ENCODE results near the gene CCDC74B. TPM values are rescaled to one million over a fixed set of nuclear protein-coding genes. Genes with fewer than 3 reads are reported as not detected.
A peak's percentile ranks its signal among the peaks of the same experiment; 100 is the strongest.
"Not testable (repeated sequence)": the region's sequence is repeated elsewhere in the genome, so short reads cannot be mapped to it uniquely, and the experiment has no call there.

Gene CCDC74B
- total and polyA plus RNA-seq, 10 donors, result 0.27 to 2.5 (median 0.59) TPM; not detected in 2

DNA sequence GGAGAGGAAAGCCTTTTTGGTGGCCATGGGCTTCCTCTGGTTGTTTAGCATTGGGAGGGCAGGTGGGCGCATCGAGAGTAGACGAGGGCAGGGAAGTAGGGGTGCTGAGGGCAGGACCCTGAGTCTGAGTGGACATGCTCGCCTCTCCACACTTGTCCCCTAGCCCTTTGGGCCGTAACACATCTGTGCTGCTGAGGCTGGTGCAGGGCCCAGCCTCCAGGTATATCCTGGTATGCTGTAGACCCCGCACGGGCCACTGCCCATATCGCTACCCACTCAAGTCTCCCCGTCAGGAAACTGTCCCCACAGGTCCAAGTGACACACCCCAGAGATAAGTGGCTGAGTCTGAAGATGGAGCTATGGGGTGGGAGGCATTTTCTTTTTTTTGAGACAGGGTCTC, 13.7 kb upstream of the CCDC74B start:
- DNase-seq, result peak; percentile 74
- Histone ChIP-seq H3K4me3 (no peak overlapping the region), H3K4me1 (peaks cover 0 to 31% (median 10%) of the 10 kb centered on the region in 6 donors), H3K9me3 (no peaks in the 10 kb centered on the region), H3K27me3 (replicated peaks in 1 of 7) (no peaks in the 10 kb centered on the region), H3K27ac (peak overlapping the region in 4 of 8 donors; percentile 42 to 75 (median 61)), H3K36me3 (peaks cover 0 to 96% (median 33%) of the 10 kb centered on the region in 6 donors)
- 82 to 96% (median 90%) methylated on average over 7 to 9 of the region's 9 CpGs for WGBS, 5 donors
- TF ChIP-seq POLR2A (IDR thresholded peaks at IDR 0.05) (no peak), POLR2AphosphoS5 (IDR thresholded peaks at IDR 0.05) (no peak)
- TF ChIP-seq, protein P1, sequence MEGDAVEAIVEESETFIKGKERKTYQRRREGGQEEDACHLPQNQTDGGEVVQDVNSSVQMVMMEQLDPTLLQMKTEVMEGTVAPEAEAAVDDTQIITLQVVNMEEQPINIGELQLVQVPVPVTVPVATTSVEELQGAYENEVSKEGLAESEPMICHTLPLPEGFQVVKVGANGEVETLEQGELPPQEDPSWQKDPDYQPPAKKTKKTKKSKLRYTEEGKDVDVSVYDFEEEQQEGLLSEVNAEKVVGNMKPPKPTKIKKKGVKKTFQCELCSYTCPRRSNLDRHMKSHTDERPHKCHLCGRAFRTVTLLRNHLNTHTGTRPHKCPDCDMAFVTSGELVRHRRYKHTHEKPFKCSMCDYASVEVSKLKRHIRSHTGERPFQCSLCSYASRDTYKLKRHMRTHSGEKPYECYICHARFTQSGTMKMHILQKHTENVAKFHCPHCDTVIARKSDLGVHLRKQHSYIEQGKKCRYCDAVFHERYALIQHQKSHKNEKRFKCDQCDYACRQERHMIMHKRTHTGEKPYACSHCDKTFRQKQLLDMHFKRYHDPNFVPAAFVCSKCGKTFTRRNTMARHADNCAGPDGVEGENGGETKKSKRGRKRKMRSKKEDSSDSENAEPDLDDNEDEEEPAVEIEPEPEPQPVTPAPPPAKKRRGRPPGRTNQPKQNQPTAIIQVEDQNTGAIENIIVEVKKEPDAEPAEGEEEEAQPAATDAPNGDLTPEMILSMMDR (IDR thresholded peaks at IDR 0.05 in 8 of 11, conservative IDR thresholded peaks at IDR 0.05 in 3 of 11), result no peak
- intact Hi-C loops (cut with DNase I; ENCODE audit: low total_unique reads), result no loop called here

- H3K4me3 ChIP-seq; intact Hi-C loops (cut with DNase I; ENCODE audit: low total_unique reads); H3K9me3 ChIP-seq; H3K27me3 ChIP-seq (replicated peaks in 1 of 7): not testable (repeated sequence)
- DNase-seq, result peak; percentile 83
- peaks cover 0 to 96% (median 33%) of the 10 kb centered on the region in 6 donors for H3K36me3 ChIP-seq
- 49 to 63% (median 54%) methylated on average over 13 of the region's 13 CpGs for WGBS, 5 donors
- TF ChIP-seq, protein P1 (IDR thresholded peaks at IDR 0.05 in 8 of 11, conservative IDR thresholded peaks at IDR 0.05 in 3 of 11), result peak in 1 of 11 experiments; percentile 7
- TF ChIP-seq POLR2AphosphoS5 (IDR thresholded peaks at IDR 0.05), result peak in 2 of 3 donors; percentile 14 to 19
- peak overlapping the region in 5 of 8 donors; percentile 22 to 75 (median 57) for H3K27ac ChIP-seq
- H3K4me1 ChIP-seq, result peaks cover 0 to 31% (median 10%) of the 10 kb centered on the region in 6 donors
Measured at GRCh38 chr2:130157825-130158514, 13.1 kb upstream of the CCDC74B start.

DNA sequence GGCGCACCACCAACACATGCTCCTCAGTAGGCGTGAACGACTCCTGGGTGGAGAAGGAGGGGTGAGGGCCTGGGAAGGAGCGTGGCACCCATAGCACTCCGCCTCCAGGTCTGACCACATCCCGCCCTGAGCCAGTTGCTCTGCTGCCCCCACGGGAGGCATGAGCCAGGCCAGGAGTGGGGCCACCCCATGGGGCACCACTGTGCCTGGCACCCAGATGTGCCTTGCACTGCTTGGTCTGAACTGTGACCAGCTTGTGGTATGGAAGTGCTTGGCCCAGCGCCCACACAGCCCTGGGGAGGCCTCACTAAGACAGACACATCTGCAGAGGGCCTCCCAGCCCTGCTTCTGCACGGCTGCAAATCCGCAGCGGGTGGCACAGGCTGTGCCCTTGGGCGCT, 12.4 kb upstream of the CCDC74B start:
- H3K9me3 ChIP-seq; H3K27me3 ChIP-seq (replicated peaks in 1 of 7); intact Hi-C loops (cut with DNase I; ENCODE audit: low total_unique reads); H3K4me3 ChIP-seq: not testable (repeated sequence)
- H3K4me1 ChIP-seq, result peaks cover 0 to 31% (median 10%) of the 10 kb centered on the region in 6 donors
- TF ChIP-seq POLR2AphosphoS5 (IDR thresholded peaks at IDR 0.05), result peak; percentile 35 to 73 (median 58)
- peak overlapping the region in 5 of 8 donors; percentile 22 to 75 (median 57) for H3K27ac ChIP-seq
- peak; percentile 85 for DNase-seq
- peaks cover 0 to 96% (median 32%) of the 10 kb centered on the region in 6 donors for H3K36me3 ChIP-seq
- WGBS, 5 donors, result 50 to 76% (median 61%) methylated on average over 2 to 11 of the region's 12 CpGs

DNA sequence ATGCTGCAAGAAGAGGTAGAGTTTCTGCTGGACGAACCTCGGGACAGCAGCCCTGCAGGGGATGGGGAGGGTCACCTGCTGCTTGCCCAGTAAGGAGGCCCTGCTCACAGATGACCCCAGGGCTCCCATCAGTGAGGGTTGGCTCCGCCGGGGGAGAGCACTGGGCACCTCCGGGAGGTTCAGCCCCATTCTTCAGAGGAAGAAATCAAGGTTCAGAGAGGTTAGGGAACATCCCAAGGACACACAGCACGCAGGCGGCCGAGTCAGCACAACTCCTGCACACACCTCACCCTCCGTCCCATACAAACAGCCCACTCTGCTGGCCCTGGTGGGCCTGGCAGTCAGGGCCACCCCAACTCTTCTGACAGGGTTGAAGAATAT, 11.7 kb upstream of the CCDC74B start:
- WGBS, 5 donors, result 91 to 100% (median 93%) methylated on average over 4 to 9 of the region's 9 CpGs
- intact Hi-C loops (cut with DNase I; ENCODE audit: low total_unique reads), result no loop called here
- Histone ChIP-seq H3K27ac (peak overlapping the region in 1 of 8 donors; percentile 75), H3K36me3 (peaks cover 0 to 97% (median 39%) of the 10 kb centered on the region in 6 donors), H3K4me1 (peaks cover 0 to 31% (median 10%) of the 10 kb centered on the region in 6 donors), H3K4me3 (no peak overlapping the region), H3K9me3 (no peaks in the 10 kb centered on the region), H3K27me3 (replicated peaks in 1 of 7) (no peaks in the 10 kb centered on the region)
- TF ChIP-seq POLR2A (IDR thresholded peaks at IDR 0.05), result no peak
- TF ChIP-seq, protein P1 (IDR thresholded peaks at IDR 0.05 in 8 of 11, conservative IDR thresholded peaks at IDR 0.05 in 3 of 11), result no peak
- DNase-seq, result peak; percentile 73
